IPS-NIHi11 (cell line): ENCODE data around the gene NYNRIN.

Experiments
- DNase-seq: peaks from one replicate; pipeline ENCODE4 v3.0.0; 2012; ENCODE audit warnings: mixed read lengths, low spot score

NYNRIN gene

GRCh38 chr14:24456980-24457379 is 58.2 kb downstream of the NYNRIN start:
- no peak for DNase-seq

DNA sequence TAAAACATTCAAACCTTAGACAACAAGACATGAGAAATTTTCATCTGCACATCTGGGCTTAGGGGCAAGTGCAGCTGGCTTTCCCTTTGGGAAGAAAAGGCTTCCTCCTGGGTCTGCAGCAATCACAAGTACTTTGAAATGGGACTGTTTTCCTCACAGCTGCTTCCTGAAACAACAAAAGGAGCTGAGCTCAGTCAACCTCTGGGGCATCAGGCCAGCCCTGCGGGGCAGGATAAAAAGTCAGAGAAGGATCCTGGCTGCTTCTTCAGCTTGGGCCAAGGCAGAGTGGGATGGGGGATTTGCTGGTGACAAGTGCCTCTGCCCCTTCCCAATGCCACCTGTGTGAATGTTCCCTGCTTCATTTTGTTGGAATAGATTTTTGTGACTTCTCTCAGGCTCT is 59.9 kb downstream of the NYNRIN start:
- DNase-seq: no peak

DNA sequence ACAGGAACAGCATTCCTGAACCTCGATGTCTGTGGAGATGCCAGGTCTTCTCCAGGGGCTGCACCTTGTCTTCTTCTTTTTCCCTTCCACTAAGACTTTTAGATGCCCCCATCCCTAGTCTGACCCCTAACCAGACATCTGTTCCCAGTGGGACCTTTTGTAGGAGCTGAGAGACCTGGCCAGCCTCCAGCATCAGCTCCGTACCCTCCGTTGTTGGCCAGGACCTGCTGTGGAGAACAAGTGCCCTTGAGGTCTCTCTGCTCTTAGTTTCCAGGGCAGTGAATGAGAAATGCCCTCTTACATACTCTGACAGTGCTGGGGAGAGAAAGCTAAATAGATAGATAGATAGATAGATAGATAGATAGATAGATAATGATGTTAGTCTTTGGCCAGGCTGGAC is 60.5 kb downstream of the NYNRIN start:
- DNase-seq: no peak

DNA sequence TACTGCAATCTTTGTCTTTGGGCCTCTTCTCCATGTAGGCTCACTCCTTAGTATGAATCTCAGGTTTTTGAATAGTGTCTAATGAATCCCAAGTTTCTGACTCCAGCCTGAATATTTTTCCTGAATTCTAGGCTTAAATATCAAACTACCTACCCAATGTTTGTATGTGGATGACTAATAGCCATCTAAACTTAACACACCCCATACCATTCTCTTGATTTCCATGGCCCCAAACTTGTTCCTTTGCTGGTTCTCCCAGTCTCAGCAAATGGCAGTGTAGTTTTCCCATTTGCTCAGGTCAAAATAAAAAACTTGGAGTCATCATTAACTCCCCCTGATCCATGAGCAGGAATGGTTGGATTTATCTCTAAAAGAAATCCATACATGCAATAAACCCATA is 62.5 kb downstream of the NYNRIN start:
- DNase-seq: no peak

- DNase-seq: no peak
These were observed 64.4 kb downstream of the NYNRIN start for GRCh38 chr14:24463017-24463883.

DNA sequence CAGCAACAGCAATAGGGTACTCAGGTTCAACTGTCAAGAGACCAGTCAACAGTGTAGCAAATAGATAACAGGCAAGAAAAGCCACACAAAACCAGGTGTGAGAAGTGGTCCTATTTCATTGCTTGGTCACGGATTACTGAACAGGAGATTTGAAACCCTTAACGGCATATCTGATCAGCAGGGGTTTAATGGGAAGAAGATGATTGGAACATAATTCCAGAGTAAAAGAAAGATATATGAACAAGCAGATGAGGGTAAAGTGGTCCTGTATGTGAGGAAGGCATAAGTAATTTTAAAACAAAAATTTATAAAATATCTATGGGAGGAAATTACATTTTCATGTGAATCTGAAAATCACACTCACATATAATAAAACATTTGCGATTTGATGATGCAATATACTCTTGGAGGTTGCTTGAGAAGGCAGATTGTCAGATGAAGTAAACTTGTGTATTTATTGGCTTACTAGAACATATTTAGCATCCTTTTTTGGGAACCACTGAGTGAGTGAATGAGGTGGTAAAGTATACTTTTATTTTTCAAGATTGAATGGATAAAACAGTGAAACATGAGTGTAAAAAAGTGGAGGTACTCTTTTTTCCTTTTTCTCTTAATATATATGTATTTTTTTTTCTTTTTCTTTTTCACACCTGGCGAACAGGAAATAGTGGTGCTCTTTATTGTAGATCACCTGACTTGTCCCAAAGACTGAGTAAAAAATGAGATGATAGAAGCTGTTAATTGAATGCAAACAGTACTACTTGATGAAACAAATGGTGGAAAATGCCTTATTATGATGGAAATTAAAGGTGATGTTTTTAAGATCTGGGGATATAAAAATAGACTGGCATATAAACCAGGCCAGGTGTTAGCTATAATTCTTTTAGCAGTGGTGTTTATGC is 65.3 kb downstream of the NYNRIN start:
- no peak for DNase-seq

DNA sequence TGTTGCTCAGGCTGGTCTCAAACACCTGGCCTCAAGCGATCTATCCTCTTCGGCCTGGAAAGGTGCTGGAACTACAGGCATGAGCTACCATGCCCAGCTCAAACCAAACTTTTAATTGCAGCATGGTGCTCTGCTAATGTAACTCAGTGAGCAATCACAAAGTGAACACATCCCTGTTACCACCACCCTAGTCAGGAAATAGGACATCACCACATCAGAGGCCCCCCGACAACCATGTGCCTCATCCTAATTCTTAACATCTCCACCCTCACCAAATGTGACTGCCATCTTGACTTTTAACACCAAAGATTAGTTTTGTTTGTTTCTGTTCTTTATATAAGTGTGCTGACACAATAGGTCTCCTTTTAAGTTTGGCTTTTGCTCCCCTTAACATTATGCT is 66.6 kb downstream of the NYNRIN start:
- no peak for DNase-seq

- no peak for DNase-seq
These were observed 67.0 kb downstream of the NYNRIN start for GRCh38 chr14:24465805-24466204.
